GM19099 (cell line): ENCODE data around the gene ATP8B4.

Experiments
- POLR2A ChIP-seq: IDR thresholded peaks from 3 replicates; pipeline ENCODE4 v1.6.1; 2011; ENCODE audit warnings: low read depth; ENCODE audit not compliant: insufficient read length; ENCODE audit errors: extremely low read depth

The ATP8B4 gene

DNA sequence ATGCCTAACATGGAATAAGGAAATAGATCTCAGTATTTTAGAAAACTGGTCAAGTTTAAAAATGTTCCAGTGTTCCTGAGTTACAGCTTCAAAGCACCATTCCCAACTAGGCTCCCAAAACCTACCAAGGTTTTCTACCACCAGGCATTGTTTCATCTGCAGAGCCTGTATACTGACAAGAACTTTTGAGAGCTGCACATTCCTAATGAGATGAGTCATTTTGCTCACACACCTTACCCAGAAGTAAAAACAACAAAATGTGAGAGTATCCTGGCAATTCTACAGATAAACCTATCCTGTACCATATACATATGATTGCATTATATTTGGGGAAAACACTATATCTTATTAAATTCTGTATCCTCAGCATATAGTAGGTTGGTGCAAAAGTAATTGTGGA lies 90.7 kb downstream of the ATP8B4 start:
- TF ChIP-seq POLR2A = no peak

DNA sequence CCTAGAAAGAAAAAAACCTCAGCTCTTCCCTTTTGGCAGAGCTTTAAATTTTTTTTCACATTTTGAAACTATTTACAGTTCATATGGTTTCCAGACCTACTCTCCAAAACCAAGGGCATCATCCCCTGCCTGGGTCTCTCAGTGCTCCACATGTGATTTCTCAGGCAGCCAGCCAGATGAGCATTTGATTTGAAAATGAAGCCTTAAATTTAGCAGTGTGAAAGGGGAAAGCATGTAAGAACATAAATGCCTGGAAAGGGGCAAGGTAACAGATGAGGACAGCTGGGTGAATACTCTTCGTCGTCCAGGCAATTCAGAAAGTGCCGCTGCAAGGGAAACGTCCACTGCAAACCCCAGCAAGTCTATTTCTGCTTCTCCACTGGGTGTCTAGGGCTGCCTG lies 94.8 kb downstream of the ATP8B4 start:
- TF ChIP-seq POLR2A = no peak

GRCh38 chr15:50018491-50018890 lies 100.5 kb downstream of the ATP8B4 start:
- TF ChIP-seq POLR2A = no peak

DNA sequence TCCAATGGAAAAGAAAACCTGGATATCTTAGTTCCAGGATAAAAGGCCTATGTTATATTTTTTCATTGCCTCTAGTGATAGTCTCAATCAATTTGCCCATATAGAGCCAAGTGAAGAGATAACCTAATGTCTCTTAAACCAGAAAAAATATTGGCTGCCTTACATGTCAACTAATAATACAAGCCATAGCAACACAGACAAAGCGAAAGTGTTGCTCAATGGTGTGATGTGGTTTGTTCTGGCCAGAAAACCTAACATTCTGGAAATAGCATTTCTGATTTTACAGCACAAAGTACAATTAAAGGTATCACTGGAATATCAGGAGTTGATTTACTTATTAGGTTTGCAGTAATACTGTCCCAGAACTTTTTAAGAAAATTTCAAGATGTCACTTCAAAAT lies 101.5 kb downstream of the ATP8B4 start:
- no peak for TF ChIP-seq POLR2A

DNA sequence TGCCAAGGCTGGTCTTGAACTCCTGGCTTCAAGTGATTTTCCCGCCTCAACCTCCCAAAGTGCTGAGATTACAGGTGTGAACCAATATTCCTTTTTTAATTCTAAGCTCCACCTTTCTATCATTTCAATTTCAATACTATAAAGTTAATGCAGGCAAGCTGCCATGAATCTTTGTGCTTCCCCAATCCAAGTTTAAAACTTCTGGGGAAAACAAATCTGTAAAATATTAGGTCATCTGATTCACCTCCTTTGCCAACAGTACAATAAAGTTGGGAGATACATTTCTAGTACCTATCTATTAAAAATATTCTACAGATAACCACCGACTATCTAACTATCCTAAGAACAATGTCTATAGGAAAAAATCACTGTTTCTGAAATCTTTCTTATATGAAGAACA lies 102.1 kb downstream of the ATP8B4 start:
- TF ChIP-seq POLR2A = no peak

DNA sequence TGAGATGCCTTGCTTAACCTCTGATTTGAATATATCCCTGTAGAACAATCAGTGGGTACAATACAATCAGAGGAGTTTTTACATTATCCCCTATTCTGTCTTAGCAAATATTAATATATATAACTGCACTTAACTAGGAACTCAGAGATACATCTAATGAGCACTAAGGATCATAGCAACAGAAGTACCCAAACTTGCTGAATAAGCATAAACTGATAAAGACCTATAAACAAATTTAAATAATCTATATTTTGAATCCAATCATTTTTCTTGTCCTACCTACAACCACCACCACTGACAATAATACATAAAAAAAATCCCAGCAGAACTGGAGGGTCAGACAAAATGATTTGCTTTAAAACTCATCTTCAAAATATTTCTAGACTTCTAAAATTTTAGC lies 106.2 kb downstream of the ATP8B4 start:
- no peak for TF ChIP-seq POLR2A

- no peak for TF ChIP-seq POLR2A
These were observed 109.4 kb downstream of the ATP8B4 start for GRCh38 chr15:50009634-50010033.

- TF ChIP-seq POLR2A = no peak
These were observed 115.2 kb downstream of the ATP8B4 start for GRCh38 chr15:50003786-50004334.

DNA sequence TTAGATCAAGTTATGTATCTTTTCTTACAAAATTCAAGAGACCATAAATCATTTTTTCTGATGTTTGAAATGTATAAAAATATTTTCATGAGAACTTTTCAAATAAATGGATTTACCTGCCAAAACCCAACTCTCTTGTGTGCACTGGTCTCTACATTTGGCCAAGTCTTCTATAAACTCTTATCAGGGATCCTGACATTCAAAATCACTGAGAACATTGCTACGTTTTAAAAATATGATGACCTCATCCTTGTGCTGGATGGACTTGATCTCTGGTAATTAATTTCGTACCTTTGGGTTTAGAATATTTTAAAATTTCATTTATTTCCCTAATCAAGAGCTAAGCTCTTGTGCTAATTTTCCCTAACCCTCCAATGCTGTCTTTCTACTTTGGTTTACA lies 127.4 kb downstream of the ATP8B4 start:
- no peak for TF ChIP-seq POLR2A

DNA sequence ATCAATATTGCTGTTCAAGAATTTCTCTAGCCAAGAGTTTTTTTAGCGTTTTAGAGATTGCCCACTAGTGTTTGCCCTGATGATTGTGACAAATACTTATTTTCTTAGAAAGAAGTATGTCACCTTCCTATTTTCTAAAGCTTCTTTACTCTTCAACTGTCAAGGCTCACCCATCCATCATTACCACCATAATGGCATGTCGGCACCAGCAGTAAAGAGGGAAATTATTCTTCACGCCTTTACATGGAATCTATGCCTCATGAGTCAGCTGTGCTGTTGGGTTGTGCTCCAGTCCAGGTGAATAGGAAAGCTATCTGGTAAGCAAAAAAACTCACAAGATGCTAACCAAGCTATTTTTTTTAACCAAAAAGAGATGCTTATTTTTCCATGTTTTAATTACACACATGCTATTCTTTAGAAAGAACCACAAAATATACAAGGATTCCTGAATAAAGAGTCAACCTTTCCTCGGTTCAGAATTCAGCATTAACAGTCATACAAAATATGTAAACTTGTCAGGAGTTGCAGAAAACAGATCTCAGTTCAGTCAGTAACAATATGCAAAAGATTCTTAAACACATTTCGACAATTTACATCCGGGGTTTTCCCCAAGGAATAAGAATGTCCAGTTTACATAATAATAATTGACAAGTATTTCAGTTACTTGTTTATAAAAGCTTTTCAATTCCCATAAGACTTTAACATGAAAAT lies 128.0 kb downstream of the ATP8B4 start:
- no peak for TF ChIP-seq POLR2A

DNA sequence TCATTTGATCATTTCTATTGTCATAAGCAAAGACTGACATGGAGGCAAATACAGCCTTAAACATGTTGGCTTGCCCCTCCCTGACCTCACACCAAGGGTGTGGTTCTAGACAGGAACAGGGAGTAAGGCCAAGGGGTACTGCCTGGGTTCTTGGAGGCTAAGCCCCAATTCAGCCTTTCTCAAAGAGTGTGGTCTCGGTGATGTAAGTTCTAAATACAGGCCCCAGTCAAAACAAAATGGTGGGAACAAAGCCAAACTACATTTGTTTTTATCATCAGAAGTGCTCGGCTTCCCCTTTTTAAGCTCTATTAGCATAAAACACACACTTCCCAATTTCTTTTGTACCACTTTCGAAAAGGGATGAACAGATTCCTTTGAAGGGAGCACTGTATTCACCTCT lies 129.5 kb downstream of the ATP8B4 start:
- TF ChIP-seq POLR2A = no peak

GRCh38 chr15:49988766-49989165 lies 130.3 kb downstream of the ATP8B4 start:
- no peak for TF ChIP-seq POLR2A

GRCh38 chr15:49987896-49988295 lies 131.1 kb downstream of the ATP8B4 start:
- no peak for TF ChIP-seq POLR2A

- no peak for TF ChIP-seq POLR2A
These were observed 131.7 kb downstream of the ATP8B4 start for GRCh38 chr15:49987198-49987785.

DNA sequence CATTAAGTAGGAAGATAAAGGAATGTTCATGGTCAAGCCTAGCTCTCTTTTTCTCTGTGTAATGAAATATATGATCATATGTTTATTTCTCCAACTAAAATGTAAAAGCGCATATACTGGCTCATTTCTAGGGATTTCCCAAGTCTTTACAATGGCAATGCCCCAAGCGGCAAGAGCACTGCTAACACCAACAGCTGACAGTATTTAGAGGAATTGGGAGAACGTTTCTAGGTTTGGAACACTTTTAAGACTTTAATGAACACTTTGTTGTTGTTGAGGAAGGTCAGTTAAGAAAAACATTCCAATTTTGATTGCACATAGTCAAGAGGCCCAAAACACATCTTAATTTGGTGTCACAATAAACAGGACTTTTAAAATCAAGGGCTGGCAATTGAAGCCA lies 132.7 kb downstream of the ATP8B4 start:
- no peak for TF ChIP-seq POLR2A

GRCh38 chr15:49985463-49985862 lies 133.6 kb downstream of the ATP8B4 start:
- no peak for TF ChIP-seq POLR2A
